Activated gamma-delta T cell treated with Interleukin-2 at 50 U/mL for 16 hours (primary cell): ENCODE results near the gene HLA-DOA.

ENCODE experiments used
- DNase-seq: peaks from one replicate; pipeline ENCODE4 v3.0.0-alpha.2; 2020

Gene HLA-DOA

GRCh38 chr6:32977272-32977952 lies 32.0 kb downstream of the HLA-DOA start:
- DNase-seq, result no peak

- DNase-seq, result no peak
Observed at GRCh38 chr6:32976334-32977069, 32.9 kb downstream of the HLA-DOA start.

DNA sequence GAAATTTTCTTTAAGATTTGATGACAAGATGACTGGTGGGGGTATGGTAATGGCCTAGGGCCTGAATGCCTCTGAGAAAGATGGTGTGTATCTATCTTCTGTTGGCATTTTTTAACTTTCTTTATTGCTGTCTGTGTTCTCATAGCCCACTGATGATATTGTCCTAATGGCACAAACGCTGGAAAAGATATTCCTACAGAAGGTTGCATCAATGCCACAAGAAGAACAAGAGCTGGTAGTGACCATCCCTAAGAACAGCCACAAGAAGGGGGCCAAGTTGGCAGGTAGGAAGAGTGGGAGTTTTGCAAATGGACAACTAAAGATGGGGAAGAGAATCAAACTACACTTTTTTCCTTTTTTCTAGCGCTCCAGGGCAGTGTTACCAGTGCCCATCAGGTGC lies 33.5 kb downstream of the HLA-DOA start:
- DNase-seq, result no peak

GRCh38 chr6:32974541-32975308 lies 34.7 kb downstream of the HLA-DOA start:
- no peak for DNase-seq

GRCh38 chr6:32974016-32974333 lies 35.4 kb downstream of the HLA-DOA start:
- DNase-seq, result peak; percentile 35

GRCh38 chr6:32973144-32974015 lies 36.0 kb downstream of the HLA-DOA start:
- DNase-seq, result peak; percentile 49

GRCh38 chr6:32972353-32973143 lies 36.8 kb downstream of the HLA-DOA start:
- no peak for DNase-seq

DNA sequence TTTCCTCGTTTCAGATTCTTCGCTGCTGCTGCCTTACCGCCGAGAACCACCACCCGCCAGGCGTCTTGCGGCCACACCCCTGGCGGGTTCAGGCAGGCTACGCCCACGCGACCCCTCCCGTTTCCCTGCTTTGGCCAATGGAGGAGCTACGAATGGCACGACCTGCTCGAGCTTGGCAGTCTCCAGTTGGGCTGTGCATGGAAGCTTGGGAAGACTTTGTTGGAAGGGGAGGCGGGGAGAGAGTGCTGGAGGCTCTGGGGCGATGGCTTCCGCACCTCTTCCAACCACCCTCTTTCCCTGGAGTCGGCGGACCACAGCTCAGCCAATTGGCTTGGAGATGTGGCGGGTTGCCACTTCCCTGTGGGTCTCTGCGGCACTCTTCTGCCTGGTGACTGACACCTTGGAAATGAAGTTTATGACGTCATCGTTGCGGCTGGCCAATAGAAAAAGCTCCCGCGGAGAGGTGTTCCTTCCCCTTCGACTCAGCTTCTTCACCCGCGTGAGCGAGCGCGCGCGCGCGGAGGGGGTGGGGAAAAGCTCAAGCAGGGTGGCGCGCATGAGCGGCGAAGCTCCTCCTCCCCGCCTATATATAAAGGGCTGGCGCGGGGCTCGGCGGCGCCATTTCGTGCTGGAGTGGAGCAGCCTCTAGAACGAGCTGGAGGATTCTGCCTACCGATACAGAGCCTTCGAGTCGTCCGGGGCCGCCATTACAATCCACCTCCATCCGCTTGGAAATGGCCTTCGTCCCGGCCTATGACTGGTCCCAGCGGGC lies 37.6 kb downstream of the HLA-DOA start:
- DNase-seq, result peak; percentile 100

DNA sequence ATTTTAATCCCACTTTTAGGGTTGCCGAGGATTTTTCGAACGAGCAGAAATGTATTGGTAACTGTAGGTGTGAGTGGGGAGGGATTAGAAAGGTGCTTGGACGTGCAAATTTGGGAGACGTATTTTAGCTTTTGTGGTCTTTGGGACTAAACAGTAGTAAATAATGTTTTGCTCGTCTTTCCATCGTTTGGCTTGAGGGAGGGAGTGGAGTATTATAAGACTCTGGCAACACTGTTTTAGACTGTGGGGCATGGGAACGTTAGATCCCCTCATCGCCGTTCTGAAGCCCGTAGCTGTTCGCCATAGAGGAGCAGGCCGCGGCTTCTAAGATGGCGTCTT lies 38.2 kb downstream of the HLA-DOA start:
- DNase-seq, result no peak

DNA sequence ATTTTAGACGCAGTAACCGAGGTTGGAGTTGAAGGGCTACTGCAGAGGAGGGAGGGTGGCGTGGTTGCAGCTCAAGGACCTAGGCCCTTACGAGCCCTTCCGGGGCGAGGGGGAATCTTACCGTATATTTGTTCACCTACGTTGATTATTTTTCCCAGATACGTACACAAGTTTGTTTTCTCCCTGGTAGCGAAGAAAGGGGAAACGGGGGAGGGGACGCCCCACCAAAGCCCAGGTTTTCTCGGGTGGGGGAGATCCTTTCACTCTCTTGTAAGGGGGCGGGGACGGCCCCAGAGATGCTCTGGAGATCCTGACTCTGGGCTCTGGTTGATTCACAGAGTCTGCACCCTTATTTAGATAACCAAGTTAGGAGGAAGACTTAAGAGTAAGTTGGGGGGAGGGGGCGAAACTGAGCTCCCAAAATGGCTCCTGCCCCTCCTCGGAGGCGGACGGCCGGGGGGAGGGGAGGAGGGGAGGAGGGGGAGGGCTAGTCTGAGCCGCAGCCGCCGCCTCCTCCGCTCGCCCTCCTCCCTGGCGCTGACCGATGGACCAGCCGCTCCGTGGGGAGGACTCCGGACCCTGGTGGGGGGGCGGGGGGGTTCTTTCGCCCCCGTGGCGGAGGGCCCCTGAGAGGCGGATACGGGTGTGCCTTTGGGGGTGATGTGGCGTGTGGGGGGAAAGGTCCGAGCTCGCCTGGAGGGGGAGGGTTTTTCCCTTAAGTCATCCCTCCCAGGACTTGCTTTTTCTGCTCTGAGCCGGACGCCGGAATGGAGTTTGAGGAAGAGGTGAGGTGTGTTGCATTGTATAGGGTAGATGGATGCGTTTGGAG lies 38.8 kb downstream of the HLA-DOA start:
- peak; percentile 75 for DNase-seq

DNA sequence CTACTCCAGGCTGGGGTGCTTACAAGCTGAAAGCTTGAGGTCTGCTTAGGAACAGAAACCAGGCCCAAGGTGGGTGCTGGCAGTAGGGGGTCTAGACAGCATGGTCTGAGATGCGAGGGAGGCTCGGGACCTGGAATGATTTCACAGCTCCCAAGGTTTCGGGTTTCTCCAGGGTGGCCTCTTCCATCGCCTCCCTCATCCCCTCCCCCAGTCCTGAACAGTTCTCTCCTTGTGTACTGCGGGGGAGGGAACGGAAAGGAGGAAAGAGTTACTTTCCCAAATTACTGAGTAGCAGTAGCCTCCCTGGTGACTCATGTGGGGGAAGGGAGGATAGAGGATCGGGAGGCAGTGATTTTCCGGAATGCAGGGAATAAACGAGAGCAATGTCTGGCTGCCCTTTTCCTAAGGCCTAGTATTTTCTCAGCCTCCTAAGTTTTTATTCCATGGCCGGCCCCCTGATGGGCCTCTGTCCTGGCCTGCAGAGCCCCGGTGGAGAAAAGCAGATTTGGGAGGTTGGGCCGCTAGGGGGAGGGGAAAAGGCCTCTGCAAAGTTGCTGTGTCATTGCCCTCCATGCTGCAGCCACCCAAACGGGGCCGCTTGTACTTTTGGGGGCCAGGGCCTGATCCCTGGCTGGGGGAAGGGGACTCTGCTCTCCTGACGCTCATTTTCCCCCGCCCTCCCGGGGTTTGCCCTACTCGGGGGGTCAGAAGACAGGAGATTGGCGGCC lies 39.5 kb downstream of the HLA-DOA start:
- peak; percentile 67 for DNase-seq

GRCh38 chr6:32968867-32969684 lies 40.3 kb downstream of the HLA-DOA start:
- peak; percentile 52 for DNase-seq

- DNase-seq, result peak; percentile 95
Observed at GRCh38 chr6:32968093-32968866, 41.1 kb downstream of the HLA-DOA start, which contains the start of gene BRD2. TSS of gene BRD2 (plus strand) at chr6:32968594. CDS start at chr6:32972899, 4,305 bp downstream.

DNA sequence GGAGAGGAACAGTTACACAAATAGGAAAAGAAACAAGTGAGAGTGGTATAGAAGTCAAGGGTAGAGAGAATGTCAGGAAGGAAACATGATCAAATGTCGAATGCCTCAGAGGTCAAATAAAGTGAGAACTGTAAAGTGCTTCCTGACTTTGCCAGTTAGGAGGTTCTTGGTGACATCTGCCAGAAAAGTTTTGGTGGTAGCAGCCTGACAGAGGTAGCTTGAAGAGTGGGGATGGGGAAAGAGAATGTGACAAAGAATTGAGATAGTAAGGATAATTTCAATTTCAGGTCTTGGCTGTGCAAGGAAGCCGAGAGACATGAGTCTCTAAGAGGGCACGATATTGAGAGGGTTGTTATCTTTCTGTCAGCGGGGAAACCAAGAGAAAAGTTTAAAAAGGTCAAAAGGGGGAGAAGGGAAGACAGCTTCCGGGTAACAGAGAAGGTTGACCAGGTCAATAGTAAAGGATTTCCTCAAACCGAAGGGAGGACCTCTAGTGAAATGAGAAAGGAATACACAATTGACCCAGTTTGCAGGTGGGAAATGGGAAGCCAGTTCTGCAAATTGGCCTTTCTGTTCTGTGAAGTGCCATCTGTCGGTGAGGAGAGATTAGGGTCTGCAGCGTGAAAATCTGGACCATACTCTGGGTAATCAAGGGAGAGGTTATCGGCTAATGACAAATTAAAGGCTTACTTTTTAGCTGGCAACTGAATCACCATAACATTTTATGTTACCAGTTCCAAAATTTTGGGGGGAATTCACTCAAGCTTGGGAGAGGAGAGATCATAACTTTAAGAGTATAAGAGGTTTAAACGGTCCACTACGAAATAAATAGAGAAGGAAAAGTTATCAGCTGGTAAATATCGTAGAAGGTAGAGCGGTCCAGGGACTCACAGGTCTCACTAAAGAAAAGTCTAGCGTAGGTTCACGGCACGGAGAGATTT lies 42.0 kb downstream of the HLA-DOA start:
- no peak for DNase-seq

DNA sequence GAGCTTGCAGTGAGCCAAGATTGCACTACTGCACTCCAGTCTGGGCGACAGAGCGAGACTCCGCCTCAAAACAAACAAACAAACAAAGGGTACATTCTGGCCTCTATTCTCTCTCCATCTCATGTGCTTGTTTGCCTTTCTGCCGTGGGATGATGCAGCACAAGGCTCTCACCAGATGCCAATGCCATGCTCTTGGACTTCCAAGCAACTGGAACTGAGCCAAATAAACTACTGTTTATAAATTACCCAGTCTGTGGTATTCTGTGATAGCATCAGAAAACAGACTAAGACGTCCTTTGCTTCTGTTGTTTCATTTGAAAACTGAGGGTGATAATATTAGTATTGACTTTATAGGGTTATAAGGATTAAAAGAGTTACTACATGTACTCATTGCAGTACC lies 44.6 kb downstream of the HLA-DOA start:
- no peak for DNase-seq

DNA sequence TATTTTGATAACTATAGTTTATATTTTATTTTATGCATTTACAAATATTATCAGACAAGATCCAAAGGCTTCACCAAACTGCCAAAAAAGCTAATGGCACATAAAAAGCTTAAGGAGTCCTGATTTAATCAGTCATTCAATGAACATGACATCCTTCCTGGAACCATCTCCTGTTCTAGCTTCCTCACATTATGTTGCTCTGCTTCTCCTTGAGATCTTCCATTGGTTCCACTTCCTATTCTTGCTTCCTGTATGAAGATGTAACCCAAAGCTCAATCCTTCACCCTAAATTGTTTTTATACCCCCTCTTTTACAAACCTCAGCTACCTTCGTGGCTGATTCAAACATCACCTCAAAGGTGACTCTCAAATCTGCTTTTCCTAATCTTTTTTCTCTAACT lies 45.5 kb downstream of the HLA-DOA start:
- DNase-seq, result no peak
